ENCODE data around the gene LRRC71. TPM values are rescaled to one million over a fixed set of nuclear protein-coding genes. Genes with fewer than 3 reads are reported as not detected.

Gene LRRC71
- total and polyA plus RNA-seq, 7 donors: 0.07 TPM; not detected in 6

DNA sequence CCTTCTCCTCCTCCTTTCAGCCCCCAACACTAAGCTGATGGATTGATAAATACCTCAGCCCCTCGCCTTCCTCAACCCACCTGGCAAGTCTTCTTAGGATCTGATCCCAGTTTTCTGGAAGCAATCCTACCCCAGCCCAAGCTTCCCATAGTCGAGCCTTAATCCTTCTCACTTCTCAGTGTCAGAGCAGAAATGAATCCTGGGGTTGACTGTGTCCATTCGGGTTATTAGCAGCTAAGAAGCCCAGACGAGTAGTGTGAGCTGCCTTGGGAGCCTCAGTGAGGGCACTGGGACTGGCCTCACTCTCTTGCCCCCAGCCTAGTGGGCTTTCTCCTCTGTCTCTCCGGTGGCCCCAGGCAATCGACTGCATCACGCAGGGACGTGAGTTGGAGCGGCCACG lies 39.3 kb upstream of the LRRC71 start:
- no peak for DNase-seq
- Histone ChIP-seq H3K9me3 (no peaks in the 10 kb centered on the region), H3K36me3 (no peaks in the 10 kb centered on the region), H3K4me3 (no peak overlapping the region), H3K27ac (no peak overlapping the region), H3K4me1 (no peaks in the 10 kb centered on the region), H3K27me3 (peaks cover 0 to 39% (median 0%) of the 10 kb centered on the region in 3 donors)
- WGBS, 2 donors: 69 to 70% methylated on average over 10 of the region's 10 CpGs
- TF ChIP-seq POLR2A (IDR thresholded peaks at IDR 0.05) (no peak), POLR2AphosphoS5 (IDR thresholded peaks at IDR 0.05) (no peak), EP300 (IDR thresholded peaks at IDR 0.05) (no peak)
- TF ChIP-seq, protein P1, sequence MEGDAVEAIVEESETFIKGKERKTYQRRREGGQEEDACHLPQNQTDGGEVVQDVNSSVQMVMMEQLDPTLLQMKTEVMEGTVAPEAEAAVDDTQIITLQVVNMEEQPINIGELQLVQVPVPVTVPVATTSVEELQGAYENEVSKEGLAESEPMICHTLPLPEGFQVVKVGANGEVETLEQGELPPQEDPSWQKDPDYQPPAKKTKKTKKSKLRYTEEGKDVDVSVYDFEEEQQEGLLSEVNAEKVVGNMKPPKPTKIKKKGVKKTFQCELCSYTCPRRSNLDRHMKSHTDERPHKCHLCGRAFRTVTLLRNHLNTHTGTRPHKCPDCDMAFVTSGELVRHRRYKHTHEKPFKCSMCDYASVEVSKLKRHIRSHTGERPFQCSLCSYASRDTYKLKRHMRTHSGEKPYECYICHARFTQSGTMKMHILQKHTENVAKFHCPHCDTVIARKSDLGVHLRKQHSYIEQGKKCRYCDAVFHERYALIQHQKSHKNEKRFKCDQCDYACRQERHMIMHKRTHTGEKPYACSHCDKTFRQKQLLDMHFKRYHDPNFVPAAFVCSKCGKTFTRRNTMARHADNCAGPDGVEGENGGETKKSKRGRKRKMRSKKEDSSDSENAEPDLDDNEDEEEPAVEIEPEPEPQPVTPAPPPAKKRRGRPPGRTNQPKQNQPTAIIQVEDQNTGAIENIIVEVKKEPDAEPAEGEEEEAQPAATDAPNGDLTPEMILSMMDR (IDR thresholded peaks at IDR 0.05): no peak
- intact Hi-C loops (cut with DNase I): no loop called here

DNA sequence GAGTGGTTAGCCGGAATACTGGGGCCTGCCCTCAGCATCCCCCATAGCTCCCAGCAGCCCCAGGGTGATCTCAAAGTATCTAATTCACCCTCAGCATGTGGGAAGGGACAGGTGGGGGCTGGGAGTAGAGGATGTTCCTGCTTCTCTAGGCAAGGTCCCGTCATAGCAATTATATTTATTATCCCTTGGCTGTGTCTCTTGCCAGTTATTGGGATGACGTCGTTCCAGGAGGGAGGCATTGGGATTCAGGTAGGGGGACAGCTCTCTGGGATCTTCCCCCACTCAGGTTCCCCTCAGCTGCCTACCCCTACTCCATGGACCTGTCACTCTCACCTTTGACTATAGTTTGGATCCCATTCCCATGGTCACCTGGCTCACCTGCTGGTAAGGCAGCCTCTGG lies 38.8 kb upstream of the LRRC71 start:
- TF ChIP-seq, protein P1 (IDR thresholded peaks at IDR 0.05): no peak
- TF ChIP-seq POLR2AphosphoS5 (IDR thresholded peaks at IDR 0.05) (no peak), POLR2A (IDR thresholded peaks at IDR 0.05) (no peak), EP300 (IDR thresholded peaks at IDR 0.05) (no peak)
- Histone ChIP-seq H3K9me3 (no peaks in the 10 kb centered on the region), H3K36me3 (no peaks in the 10 kb centered on the region), H3K4me3 (no peak overlapping the region), H3K27ac (no peak overlapping the region), H3K4me1 (no peaks in the 10 kb centered on the region), H3K27me3 (peaks cover 0 to 34% (median 0%) of the 10 kb centered on the region in 3 donors)
- no peak for DNase-seq
- 26 to 67% methylated on average over 4 of the region's 4 CpGs for WGBS, 2 donors
- intact Hi-C loops (cut with DNase I): no loop called here

DNA sequence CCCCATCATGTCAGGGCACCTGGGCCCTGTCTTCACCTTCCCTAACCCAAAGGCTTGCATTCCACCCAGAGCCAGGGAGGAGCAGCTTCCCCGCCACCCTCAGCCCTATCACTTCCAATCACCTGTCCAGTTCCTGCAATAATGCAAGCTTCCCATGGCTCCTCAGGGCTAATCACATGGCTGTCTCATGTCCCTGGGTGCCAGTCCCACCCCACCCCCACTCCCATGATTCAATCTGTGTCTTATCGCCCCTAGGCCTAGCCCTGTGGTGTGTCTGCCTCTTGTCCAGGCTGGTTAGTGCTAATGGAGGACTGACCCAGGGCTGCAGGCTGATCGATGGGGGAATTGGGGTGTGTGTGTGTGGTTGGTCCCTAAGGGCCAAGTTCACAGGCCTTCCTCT lies 37.9 kb upstream of the LRRC71 start:
- intact Hi-C loops (cut with DNase I): no loop called here
- TF ChIP-seq POLR2A (IDR thresholded peaks at IDR 0.05) (no peak), EP300 (IDR thresholded peaks at IDR 0.05) (no peak), POLR2AphosphoS5 (IDR thresholded peaks at IDR 0.05) (no peak)
- TF ChIP-seq, protein P1 (IDR thresholded peaks at IDR 0.05): no peak
- no peak overlapping the region for H3K4me3 ChIP-seq
- H3K36me3 ChIP-seq: no peaks in the 10 kb centered on the region
- no peaks in the 10 kb centered on the region for H3K9me3 ChIP-seq
- peaks cover 0 to 31% (median 0%) of the 10 kb centered on the region in 3 donors for H3K27me3 ChIP-seq
- no peaks in the 10 kb centered on the region for H3K4me1 ChIP-seq
- WGBS, 2 donors: 59 to 82% methylated on average over 3 of the region's 3 CpGs
- H3K27ac ChIP-seq: no peak overlapping the region
- DNase-seq: no peak

DNA sequence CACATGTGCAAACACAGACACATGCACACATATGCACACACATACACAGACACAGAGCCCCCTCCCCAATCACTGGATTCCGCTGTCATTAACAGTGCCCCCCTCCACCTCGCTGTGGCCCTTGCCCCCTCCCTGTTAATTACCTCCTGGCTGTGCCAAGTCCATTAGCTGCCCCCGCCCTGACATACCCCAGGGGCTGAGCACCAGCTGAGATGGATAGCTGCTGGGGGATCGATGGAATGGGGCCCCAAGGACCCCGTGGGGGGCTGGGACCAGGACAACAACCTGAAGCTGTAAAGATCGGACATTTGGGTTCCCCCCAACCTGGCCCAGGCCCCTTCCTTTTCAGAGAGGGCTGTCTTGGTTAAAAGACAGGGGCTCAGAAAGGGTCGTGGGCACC lies 36.5 kb upstream of the LRRC71 start:
- WGBS, 2 donors: 45 to 76% methylated on average over 7 of the region's 7 CpGs
- H3K4me1 ChIP-seq: no peaks in the 10 kb centered on the region
- H3K9me3 ChIP-seq: no peaks in the 10 kb centered on the region
- H3K4me3 ChIP-seq: no peak overlapping the region
- no peak overlapping the region for H3K27ac ChIP-seq
- TF ChIP-seq EP300 (IDR thresholded peaks at IDR 0.05) (no peak), POLR2AphosphoS5 (IDR thresholded peaks at IDR 0.05) (no peak), POLR2A (IDR thresholded peaks at IDR 0.05) (no peak)
- TF ChIP-seq, protein P1 (IDR thresholded peaks at IDR 0.05): no peak
- H3K36me3 ChIP-seq: no peaks in the 10 kb centered on the region
- peaks cover 0 to 22% (median 0%) of the 10 kb centered on the region in 3 donors for H3K27me3 ChIP-seq
- intact Hi-C loops (cut with DNase I): no loop called here
- no peak for DNase-seq

DNA sequence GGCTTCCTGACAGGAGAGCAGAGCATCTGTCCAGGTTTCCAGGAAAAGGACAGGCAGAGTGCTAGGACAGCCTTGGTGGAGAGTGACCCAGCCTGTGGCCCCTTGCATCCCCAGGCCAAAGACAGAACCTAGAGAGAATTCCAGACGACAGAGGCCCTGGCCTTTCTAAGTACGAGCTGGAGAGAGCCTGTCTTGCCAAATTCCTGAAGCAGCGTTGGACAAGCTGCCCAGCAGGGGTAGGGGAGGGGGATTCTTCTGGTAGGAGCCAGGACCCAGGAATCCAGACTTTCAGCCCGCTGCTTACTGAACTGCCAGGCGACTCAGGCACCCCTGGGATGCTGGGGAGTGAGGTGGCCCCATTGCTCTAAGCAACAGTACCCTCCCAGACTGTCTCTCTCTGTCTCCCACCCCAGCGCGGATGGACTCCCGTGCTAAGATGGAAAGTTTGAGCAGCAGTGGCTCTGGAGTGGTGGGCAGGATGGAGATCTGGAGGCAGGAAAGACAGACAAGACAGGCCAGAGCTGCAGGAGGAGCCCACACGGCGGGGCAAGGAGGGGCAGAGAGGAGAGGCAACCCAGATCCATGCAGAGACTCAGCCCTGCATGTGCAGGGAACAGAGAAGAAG lies 35.8 kb upstream of the LRRC71 start:
- Histone ChIP-seq H3K27ac (no peak overlapping the region), H3K36me3 (no peaks in the 10 kb centered on the region), H3K4me3 (no peak overlapping the region), H3K4me1 (no peaks in the 10 kb centered on the region), H3K9me3 (no peaks in the 10 kb centered on the region), H3K27me3 (peaks cover 0 to 21% (median 0%) of the 10 kb centered on the region in 3 donors)
- 65 to 67% methylated on average over 10 of the region's 10 CpGs for WGBS, 2 donors
- no peak for DNase-seq
- intact Hi-C loops (cut with DNase I): no loop called here
- TF ChIP-seq EP300 (IDR thresholded peaks at IDR 0.05): no peak
- TF ChIP-seq, protein P1 (IDR thresholded peaks at IDR 0.05): no peak
- no peak for TF ChIP-seq POLR2AphosphoS5 (IDR thresholded peaks at IDR 0.05)
- no peak for TF ChIP-seq POLR2A (IDR thresholded peaks at IDR 0.05)
